ENCODE results near the gene ACSF3.

ACSF3 gene

DNA sequence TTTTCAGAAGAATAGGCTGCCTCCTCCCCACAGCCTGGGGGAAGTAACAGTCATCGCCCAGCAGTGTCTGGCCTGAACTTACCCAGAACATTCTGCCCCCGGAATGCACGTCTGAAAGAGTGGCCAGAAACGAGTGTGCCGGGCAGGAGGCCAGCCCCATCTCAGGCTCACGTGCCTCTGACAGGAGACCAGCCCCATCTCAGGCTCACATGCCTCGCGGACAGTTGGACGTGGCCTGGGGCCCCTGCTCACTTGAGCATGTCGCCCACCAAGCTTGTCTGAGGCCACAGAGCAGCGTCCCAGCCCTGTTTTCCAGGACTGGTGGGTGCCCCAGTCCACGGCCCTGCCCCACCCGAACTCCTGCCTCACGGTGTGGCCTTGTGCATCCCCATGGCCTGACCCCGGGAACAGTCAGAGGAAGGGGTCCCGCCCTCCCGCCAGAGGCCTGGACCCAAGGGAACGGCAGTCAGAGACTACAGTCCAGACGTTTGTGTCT lies 61.6 kb downstream of the ACSF3 start:
- DNase-seq (ENCODE audit: low read depth) = no peak
- H3K4me3 ChIP-seq (ENCODE audit: low read depth, low read length) = no peak overlapping the region
- TF ChIP-seq, protein P1, sequence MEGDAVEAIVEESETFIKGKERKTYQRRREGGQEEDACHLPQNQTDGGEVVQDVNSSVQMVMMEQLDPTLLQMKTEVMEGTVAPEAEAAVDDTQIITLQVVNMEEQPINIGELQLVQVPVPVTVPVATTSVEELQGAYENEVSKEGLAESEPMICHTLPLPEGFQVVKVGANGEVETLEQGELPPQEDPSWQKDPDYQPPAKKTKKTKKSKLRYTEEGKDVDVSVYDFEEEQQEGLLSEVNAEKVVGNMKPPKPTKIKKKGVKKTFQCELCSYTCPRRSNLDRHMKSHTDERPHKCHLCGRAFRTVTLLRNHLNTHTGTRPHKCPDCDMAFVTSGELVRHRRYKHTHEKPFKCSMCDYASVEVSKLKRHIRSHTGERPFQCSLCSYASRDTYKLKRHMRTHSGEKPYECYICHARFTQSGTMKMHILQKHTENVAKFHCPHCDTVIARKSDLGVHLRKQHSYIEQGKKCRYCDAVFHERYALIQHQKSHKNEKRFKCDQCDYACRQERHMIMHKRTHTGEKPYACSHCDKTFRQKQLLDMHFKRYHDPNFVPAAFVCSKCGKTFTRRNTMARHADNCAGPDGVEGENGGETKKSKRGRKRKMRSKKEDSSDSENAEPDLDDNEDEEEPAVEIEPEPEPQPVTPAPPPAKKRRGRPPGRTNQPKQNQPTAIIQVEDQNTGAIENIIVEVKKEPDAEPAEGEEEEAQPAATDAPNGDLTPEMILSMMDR (IDR thresholded peaks at IDR 0.05; ENCODE audit: insufficient read depth, low read depth, low read length, missing control alignments) = no peak

DNA sequence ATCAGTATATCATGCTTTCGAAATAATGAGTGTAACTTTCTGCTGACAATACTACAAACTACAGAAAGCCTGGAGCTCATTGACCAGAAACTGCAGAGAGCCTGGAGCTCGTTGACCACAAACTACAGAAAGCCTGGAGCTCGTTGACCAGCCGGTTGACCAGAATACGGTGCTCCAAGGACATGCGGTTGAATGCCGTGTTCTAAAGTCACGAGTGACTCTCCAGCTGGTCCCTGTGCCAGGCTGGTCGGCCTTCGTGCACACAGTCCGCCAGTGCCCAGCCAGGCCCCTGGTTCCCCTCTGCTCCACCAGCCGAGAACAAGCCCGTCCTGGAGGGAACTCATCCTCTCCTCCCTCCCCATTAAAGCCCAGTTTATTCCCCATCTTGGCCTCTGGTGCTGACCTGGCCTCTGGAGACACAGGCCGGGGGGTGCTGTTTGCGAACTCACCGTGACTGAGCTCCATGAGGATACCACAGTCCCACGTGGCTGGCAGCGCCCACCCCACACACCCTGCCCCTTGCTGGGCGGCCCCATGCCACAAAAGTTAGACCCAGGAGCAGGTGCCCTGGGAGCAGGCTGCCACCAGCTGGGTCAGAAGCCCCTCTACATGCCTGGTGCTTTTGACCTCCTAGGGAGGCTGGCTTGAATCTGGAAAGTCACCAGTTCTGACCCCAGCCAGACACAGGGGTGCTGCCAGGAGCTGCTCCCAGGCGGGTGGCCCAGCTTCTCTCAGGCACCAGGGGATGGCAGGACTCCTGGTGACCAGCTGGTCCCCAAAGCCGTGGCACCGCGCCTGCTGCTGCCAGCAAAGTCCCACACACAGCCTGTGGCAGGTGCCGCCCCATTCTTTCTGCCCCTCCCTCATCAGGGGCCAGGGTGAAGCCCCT lies 62.4 kb downstream of the ACSF3 start:
- no peak overlapping the region for H3K4me3 ChIP-seq (ENCODE audit: low read depth, low read length)
- no peak for DNase-seq (ENCODE audit: low read depth)
- TF ChIP-seq, protein P1 (IDR thresholded peaks at IDR 0.05; ENCODE audit: insufficient read depth, low read depth, low read length, missing control alignments) = no peak

DNA sequence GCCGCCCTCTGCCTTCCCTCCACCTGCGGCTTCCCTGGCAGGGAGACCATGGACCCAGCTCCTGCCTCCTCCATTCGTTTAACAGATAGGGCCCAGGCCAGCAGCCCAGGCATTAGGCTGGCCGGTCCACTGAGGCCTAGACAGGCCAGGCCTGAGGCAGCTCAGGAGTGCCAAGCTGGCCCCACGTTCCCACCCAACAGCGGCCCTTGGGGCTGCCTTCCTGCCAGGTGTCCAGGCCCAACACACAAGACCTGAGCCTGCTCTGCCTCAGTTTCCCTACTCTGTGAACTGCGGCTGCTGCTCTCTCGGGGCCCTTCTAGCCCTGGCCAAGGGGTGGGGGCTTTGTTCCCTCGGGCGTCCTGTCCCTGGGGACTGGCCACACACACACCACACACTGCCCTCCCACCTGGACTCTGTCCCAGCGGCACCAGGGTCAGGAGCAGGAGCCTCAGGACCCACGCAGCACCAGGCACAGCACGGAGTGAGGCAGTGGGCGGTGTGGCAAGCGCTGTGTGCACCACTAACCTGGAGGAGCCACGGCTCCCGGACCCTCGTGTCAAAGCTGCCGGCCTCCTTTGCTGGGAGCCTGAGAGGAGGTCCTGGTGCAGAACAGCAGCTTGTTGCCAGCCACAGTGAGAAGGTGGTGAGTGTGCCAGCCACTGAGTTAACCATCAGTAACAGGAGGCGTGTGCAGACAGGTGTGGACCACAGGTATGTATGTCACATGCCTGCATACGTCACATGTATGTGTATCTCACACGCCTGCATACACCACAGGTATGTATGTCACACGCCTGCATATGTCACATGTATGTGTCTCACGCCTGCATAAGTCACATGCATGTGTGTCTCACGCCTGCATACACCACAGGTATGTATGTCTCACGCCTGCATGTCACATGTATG lies 63.3 kb downstream of the ACSF3 start:
- DNase-seq (ENCODE audit: low read depth) = no peak
- no peak overlapping the region for H3K4me3 ChIP-seq (ENCODE audit: low read depth, low read length)
- TF ChIP-seq, protein P1 (IDR thresholded peaks at IDR 0.05; ENCODE audit: insufficient read depth, low read depth, low read length, missing control alignments) = no peak

DNA sequence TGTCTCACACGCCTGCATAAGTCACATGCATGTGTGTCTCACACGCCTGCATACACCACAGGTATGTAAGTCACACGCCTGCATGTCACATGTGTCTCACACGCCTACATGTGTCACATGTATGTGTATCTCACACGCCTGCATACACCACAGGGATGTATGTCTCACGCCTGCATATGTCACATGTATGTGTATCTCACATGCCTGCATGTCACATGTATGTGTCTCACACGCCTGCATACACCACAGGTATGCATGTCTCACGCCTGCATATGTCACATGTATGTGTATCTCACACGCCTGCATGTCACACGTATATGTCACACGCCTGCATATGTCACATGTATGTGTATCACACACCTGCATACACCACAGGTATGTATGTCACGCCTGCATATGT lies 64.1 kb downstream of the ACSF3 start:
- TF ChIP-seq, protein P1 (IDR thresholded peaks at IDR 0.05; ENCODE audit: insufficient read depth, low read depth, low read length, missing control alignments) = no peak
- DNase-seq (ENCODE audit: low read depth) = no peak
- H3K4me3 ChIP-seq (ENCODE audit: low read depth, low read length) = no peak overlapping the region

DNA sequence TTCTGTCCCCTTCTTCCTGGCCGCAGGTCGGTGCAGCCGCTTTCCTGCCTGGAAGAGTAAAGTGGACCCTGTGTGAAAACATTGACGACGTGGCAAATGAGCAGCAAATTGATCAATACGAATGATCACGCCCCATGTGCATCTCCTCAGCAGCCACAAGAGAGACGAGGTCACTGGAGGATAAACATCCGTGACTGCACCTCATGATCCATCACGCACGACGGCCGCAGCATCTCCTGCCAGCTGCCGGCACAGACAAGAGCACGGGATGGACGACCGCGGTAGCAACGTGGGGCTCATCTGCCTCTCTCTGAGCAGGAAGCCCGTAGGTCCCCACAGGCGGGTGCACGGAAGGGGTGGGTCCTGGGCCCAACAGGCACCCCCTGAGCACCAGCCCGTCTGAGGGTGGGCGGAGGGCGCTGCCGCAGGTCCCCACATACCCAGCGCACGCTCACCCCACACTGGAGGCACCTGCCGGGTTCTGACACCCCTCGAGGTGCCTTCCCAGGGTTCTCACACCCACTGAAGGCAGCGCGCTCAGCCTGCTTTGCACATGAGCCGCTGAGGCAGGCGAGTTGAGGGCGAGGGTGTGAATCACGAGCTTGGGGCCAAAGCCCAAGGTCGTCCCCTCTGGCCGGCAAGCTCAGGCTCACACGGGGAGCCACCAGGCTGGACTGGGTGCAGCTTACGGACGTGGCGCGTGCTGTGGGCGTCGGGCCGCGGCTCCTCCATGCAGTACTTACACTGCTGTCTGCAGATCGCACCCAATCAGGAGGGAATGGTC lies 65.6 kb downstream of the ACSF3 start:
- DNase-seq (ENCODE audit: low read depth) = no peak
- no peak overlapping the region for H3K4me3 ChIP-seq (ENCODE audit: low read depth, low read length)
- TF ChIP-seq, protein P1 (IDR thresholded peaks at IDR 0.05; ENCODE audit: insufficient read depth, low read depth, low read length, missing control alignments) = no peak

DNA sequence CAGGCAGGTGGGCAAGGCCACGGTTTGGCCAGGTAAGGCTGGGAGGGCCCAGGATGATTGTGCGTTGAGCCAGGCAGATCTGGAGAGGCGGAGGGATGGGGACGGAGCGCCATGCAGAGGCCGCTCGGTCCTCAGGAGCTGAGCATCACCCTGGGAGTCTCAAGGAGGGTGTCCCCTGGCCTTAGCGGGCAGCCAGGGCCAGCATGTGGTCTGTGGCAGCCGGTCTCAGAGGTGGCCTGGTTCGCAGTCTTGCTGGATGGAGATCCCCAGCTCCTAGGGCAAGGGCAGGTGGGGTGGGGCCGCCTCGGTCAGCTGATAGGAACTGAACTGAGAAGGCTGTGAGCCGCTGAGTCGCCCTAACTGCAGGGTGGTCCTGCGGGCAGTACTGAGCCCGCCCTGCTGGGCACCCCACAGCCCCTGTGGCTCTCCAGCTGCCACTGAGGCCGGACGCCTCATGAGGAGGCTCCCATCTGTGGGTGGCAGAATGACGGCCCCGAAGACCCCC lies 66.2 kb downstream of the ACSF3 start:
- TF ChIP-seq, protein P1 (IDR thresholded peaks at IDR 0.05; ENCODE audit: insufficient read depth, low read depth, low read length, missing control alignments) = no peak
- no peak for DNase-seq (ENCODE audit: low read depth)
- H3K4me3 ChIP-seq (ENCODE audit: low read depth, low read length) = no peak overlapping the region

All from GM12865 (cell line).